ENCODE data around the gene ITGAL. TPM values are rescaled to one million over a fixed set of nuclear protein-coding genes. Genes with fewer than 3 reads are reported as not detected.

Gene ITGAL
- total and polyA plus RNA-seq, 2 donors (not counting 1 experiment from before 2014, with no cell fraction given): 110 to 184 TPM

DNA sequence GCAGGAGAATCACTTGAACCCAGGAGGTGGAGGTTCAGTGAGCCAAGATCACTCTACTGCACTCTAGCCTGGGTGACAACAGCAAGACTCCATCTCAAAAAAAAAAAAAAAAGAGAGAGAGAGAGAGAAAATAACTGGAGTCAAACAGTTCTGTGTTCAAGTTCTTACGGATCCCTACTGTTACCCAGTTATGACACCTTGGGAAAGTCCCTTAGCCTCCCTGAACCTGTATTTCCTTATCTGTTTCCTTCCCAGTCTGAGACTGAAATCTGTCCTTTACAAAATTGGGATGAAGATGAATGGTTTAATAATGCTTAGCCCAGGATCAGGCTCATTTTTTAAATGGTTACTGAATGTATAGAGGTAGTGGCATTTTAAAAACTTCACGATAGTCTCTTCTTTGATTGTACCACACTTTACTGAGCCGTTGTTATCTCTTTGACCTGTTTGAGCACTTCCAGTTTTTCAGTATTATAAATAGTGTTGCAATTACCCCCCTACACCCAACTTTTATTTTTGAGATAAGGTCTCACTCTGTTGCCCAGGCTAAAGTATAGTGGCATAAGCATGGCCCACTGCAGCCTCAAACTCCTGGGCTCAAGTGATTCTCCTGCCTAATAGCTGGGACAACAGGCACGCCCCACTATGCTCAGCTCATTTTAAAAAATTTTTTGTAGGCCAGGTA lies 36.7 kb downstream of the ITGAL start:
- no peak for DNase-seq
- Mint-ChIP-seq H3K27me3 (no peaks in the 10 kb centered on the region), H3K9me3 (ENCODE audit: insufficient read depth) (no peaks in the 10 kb centered on the region), H3K27ac (no peak overlapping the region), H3K4me1 (no peaks in the 10 kb centered on the region), H3K4me3 (no peak overlapping the region)
- no peaks in the 10 kb centered on the region for H3K27me3 ChIP-seq (replicated peaks in 1 of 4; ENCODE audit: control extremely low read depth in 1 of 4, control insufficient read depth in 3 of 4, insufficient read depth in 4 of 4, low read length in 3 of 4)
- no peak overlapping the region for H3K27ac ChIP-seq (ENCODE audit: low read length in 2 of 2)
- H2AFZ ChIP-seq (ENCODE audit: insufficient read depth, low read depth, low read length, poor library complexity, severe bottlenecking): no peak overlapping the region
- no peaks in the 10 kb centered on the region for H3K9me3 ChIP-seq (ENCODE audit: control extremely low read depth in 1 of 3, control insufficient read depth in 2 of 3, insufficient read depth in 1 of 3, low read length in 2 of 3)
- no peak for ATAC-seq (ENCODE audit: low read depth)
- no peak overlapping the region for H3K9ac ChIP-seq (ENCODE audit: low read length)
- POLR2A ChIA-PET: interaction anchor here (0.6 to 0.7 kb wide), 2 partner anchors 9 to 16 kb away, joined by 4 to 6 read pairs; no protein-coding TSS in a partner anchor
- H3K79me2 ChIP-seq (ENCODE audit: control insufficient read depth, insufficient read depth, low read length): no peaks in the 10 kb centered on the region
- no peak overlapping the region for H3K4me2 ChIP-seq (replicated peaks; ENCODE audit: low read depth, low read length, poor library complexity, severe bottlenecking)
- intact Hi-C loops (cut with micrococcal nuclease): no loop called here
- TF ChIP-seq EZH2 (IDR thresholded peaks at IDR 0.05; ENCODE audit: borderline replicate concordance, insufficient read depth, low read depth, low read length, poor library complexity, severe bottlenecking): no peak
- TF ChIP-seq, protein P1, sequence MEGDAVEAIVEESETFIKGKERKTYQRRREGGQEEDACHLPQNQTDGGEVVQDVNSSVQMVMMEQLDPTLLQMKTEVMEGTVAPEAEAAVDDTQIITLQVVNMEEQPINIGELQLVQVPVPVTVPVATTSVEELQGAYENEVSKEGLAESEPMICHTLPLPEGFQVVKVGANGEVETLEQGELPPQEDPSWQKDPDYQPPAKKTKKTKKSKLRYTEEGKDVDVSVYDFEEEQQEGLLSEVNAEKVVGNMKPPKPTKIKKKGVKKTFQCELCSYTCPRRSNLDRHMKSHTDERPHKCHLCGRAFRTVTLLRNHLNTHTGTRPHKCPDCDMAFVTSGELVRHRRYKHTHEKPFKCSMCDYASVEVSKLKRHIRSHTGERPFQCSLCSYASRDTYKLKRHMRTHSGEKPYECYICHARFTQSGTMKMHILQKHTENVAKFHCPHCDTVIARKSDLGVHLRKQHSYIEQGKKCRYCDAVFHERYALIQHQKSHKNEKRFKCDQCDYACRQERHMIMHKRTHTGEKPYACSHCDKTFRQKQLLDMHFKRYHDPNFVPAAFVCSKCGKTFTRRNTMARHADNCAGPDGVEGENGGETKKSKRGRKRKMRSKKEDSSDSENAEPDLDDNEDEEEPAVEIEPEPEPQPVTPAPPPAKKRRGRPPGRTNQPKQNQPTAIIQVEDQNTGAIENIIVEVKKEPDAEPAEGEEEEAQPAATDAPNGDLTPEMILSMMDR (IDR thresholded peaks at IDR 0.05): no peak
- 100% methylated on average over 1 of the region's 4 CpGs for WGBS (ENCODE audit: insufficient coverage)
- no peak overlapping the region for H3K4me3 ChIP-seq (ENCODE audit: control extremely low read depth in 1 of 5, extremely low read depth in 1 of 5, insufficient read depth in 1 of 5, low read depth in 2 of 5, low read length in 4 of 5)
- H3K36me3 ChIP-seq (replicated peaks in 1 of 2; ENCODE audit: control extremely low read depth in 1 of 2, control insufficient read depth in 1 of 2, extremely low read depth in 1 of 2, insufficient read depth in 2 of 2, low read length in 1 of 2): peaks cover 10 to 63% of the 10 kb centered on the region in 2 experiments
- H4K20me1 ChIP-seq (ENCODE audit: control insufficient read depth, insufficient read depth, low read length, poor library complexity, severe bottlenecking): no peaks in the 10 kb centered on the region
- CTCF ChIA-PET: interaction anchor here (1.0 to 1.2 kb wide), 2 partner anchors 26 to 79 kb away, joined by 3 to 4 read pairs; partner anchors contain the start of gene DCTPP1
- no peaks in the 10 kb centered on the region for H3K4me1 ChIP-seq (ENCODE audit: control insufficient read depth in 2 of 2, insufficient read depth in 2 of 2, low read length in 2 of 2)

GRCh38 chr16:30510376-30510938 lies 37.9 kb downstream of the ITGAL start:
- 91% methylated on average over 3 of the region's 4 CpGs for WGBS (ENCODE audit: insufficient coverage)
- Histone ChIP-seq H3K4me3 (ENCODE audit: control extremely low read depth in 1 of 5, extremely low read depth in 1 of 5, insufficient read depth in 1 of 5, low read depth in 2 of 5, low read length in 4 of 5) (no peak overlapping the region), H3K27me3 (replicated peaks in 1 of 4; ENCODE audit: control extremely low read depth in 1 of 4, control insufficient read depth in 3 of 4, insufficient read depth in 4 of 4, low read length in 3 of 4) (no peaks in the 10 kb centered on the region), H3K4me2 (replicated peaks; ENCODE audit: low read depth, low read length, poor library complexity, severe bottlenecking) (no peak overlapping the region), H3K9ac (ENCODE audit: low read length) (no peak overlapping the region), H3K36me3 (replicated peaks in 1 of 2; ENCODE audit: control extremely low read depth in 1 of 2, control insufficient read depth in 1 of 2, extremely low read depth in 1 of 2, insufficient read depth in 2 of 2, low read length in 1 of 2) (peaks cover 6 to 62% of the 10 kb centered on the region in 2 experiments), H2AFZ (ENCODE audit: insufficient read depth, low read depth, low read length, poor library complexity, severe bottlenecking) (no peak overlapping the region), H3K27ac (ENCODE audit: low read length in 2 of 2) (no peak overlapping the region), H4K20me1 (ENCODE audit: control insufficient read depth, insufficient read depth, low read length, poor library complexity, severe bottlenecking) (no peaks in the 10 kb centered on the region), H3K9me3 (ENCODE audit: control extremely low read depth in 1 of 3, control insufficient read depth in 2 of 3, insufficient read depth in 1 of 3, low read length in 2 of 3) (no peaks in the 10 kb centered on the region), H3K79me2 (ENCODE audit: control insufficient read depth, insufficient read depth, low read length) (no peaks in the 10 kb centered on the region), H3K4me1 (ENCODE audit: control insufficient read depth in 2 of 2, insufficient read depth in 2 of 2, low read length in 2 of 2) (no peaks in the 10 kb centered on the region)
- ChIA-PET CTCF (interaction anchor here (0.8 to 1.4 kb wide), 3 partner anchors 64 to 183 kb away, joined by 3 read pairs; no protein-coding TSS in a partner anchor), POLR2A (interaction anchor here (0.6 to 0.7 kb wide), 2 partner anchors 21 to 534 kb away, joined by 3 to 6 read pairs; no protein-coding TSS in a partner anchor)
- Mint-ChIP-seq H3K4me1 (no peaks in the 10 kb centered on the region), H3K4me3 (no peak overlapping the region), H3K9me3 (ENCODE audit: insufficient read depth) (no peaks in the 10 kb centered on the region), H3K27me3 (no peaks in the 10 kb centered on the region), H3K27ac (peak overlapping the region; percentile 10)
- ATAC-seq (ENCODE audit: low read depth): no peak
- intact Hi-C loops (cut with micrococcal nuclease): no loop called here
- DNase-seq: no peak
- no peak for TF ChIP-seq EZH2 (IDR thresholded peaks at IDR 0.05; ENCODE audit: borderline replicate concordance, insufficient read depth, low read depth, low read length, poor library complexity, severe bottlenecking)
- TF ChIP-seq, protein P1 (IDR thresholded peaks at IDR 0.05): no peak

Data from B cell (primary cell).